Suppressor macrophage treated with lipopolysaccharide for 4 hours (primary cell): ENCODE results near the gene QPCTL.
A peak's percentile ranks its signal among the peaks of the same experiment; 100 is the strongest.
"Not testable (repeated sequence)": the region's sequence is repeated elsewhere in the genome, so short reads cannot be mapped to it uniquely, and the experiment has no call there.

Experiments
- DNase-seq: peaks from one replicate; pipeline ENCODE4 v3.0.0-alpha.2; 2020

Gene QPCTL

DNA sequence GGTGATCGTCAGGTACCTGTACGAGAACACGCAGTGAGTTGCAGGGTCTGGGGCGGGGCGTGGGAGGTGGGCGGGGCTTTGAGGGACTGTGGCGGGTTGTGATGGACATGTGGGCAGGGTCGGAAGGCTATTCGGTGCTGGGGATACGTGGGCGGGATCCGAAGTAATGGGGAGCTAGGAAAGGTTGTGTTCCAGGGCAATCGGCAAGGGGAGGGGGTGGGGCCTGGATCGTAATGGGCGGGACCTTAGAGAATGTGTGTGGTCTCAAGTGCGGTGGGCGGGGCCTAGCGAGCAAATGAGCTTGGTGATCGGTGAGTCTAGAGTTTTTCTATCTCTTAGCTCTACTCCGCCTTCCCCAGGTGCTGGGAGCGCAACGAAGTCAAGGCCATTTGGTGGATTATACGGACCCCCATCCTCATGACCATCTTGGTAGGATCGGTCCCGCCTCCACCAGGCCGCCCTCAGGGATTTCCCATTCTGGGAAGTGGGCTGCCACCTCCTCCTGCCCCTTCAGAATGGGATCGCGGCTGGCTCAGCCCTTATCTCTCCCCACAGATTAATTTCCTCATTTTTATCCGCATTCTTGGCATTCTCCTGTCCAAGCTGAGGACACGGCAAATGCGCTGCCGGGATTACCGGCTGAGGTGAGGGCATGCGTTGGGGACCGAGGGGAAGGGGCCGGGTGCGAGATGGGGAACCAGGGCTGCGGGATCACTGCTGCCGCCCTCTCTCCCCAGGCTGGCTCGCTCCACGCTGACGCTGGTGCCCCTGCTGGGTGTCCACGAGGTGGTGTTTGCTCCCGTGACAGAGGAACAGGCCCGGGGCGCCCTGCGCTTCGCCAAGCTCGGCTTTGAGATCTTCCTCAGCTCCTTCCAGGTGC lies 14.9 kb upstream of the QPCTL start:
- peak; percentile 41 for DNase-seq

DNA sequence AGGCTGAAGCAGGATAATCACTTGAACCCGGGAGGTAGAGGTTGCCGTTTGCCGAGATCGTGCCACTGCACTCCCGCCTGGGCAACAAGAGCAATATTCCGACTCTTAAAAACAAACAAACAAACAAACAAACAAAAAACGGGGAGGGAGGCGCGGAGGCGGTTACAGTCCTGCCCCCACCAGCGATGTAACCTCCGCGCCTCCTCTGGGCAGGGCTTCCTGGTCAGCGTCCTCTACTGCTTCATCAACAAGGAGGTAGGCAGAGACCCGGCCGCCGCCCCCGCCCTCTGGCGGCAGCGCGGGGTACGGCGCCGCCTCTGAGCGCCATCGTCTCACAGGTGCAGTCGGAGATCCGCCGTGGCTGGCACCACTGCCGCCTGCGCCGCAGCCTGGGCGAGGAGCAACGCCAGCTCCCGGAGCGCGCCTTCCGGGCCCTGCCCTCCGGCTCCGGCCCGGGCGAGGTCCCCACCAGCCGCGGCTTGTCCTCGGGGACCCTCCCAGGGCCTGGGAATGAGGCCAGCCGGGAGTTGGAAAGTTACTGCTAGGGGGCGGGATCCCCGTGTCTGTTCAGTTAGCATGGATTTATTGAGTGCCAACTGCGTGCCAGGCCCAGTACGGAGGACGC lies 11.0 kb upstream of the QPCTL start:
- DNase-seq: peak; percentile 81

DNA sequence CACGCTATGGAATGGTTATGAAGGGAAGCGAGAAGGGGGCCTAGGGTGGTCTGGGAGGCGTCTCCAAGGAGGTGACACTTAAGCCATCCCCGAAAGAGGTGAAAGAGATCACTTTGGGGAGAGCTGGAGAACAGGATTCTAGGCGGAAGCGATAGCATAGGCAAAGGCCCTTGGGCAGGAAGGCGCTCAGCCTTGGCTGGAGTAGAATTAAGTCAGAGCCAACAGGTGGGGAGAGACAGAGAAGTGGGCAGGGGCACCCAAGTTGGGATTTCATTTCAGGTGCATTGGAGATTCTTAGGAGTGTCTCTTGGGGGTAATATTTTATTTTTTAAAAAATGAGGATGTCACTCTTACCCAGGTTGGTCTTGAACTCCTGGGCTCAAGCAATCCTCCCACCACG lies 10.3 kb upstream of the QPCTL start:
- no peak for DNase-seq

DNA sequence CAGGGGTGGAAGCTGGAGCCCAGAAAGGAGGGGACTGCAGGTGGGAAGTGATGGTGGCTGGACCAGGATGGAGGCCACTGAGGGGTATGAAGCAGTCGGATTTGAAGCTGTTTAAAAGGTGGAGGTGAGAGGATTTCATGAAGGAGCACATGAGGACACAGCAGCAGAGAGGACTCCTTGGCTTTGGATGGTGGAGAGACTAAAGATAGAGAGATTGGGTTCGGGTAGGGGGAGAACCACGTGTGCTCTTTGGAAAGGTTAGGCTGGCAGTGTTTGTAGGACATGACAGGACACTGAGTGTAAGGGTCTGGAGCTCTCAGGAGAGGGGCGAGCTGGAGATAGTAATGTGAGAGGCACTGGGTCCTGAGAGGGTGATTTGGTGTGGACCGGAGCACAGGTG lies 9.6 kb upstream of the QPCTL start:
- DNase-seq: no peak

DNA sequence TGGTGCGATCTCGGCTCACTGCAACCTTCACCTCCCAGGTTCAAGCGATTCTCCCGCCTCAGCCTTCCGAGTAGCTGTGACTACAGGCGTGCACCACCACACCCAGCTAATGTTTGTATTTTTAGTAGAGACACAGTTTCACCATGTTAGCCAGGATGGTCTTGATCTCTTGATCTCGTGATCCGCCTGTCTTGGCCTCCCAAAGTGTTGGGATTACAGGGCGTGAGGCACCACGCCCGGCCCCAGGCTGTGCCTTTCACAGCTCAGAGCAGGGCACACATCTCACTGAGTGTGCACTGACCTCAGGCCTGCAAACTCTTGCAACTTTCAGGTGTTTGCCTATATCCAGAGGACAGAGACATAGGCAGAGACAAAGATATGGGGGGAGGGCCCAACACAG lies 7.4 kb upstream of the QPCTL start:
- DNase-seq: not testable (repeated sequence)

DNA sequence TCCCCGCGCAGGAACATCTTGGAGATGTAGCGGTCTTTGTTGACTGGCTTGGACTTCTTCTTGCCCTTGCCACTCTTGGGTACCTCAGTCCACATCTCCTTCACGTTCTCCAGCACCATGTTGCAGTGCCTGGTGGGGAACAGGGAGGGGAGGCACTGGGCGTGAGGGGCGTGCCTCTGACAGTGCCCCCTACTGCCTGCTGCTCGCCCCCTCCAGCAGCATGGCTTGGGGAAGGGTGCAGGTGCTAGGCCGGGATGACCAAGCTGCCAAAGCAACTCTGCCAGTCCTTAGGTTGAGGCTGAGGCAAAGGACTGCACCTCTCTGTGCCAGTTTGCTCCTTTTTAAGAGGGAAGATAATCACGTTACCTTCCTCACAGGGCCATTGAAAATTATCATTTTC lies 4.9 kb upstream of the QPCTL start:
- no peak for DNase-seq

DNA sequence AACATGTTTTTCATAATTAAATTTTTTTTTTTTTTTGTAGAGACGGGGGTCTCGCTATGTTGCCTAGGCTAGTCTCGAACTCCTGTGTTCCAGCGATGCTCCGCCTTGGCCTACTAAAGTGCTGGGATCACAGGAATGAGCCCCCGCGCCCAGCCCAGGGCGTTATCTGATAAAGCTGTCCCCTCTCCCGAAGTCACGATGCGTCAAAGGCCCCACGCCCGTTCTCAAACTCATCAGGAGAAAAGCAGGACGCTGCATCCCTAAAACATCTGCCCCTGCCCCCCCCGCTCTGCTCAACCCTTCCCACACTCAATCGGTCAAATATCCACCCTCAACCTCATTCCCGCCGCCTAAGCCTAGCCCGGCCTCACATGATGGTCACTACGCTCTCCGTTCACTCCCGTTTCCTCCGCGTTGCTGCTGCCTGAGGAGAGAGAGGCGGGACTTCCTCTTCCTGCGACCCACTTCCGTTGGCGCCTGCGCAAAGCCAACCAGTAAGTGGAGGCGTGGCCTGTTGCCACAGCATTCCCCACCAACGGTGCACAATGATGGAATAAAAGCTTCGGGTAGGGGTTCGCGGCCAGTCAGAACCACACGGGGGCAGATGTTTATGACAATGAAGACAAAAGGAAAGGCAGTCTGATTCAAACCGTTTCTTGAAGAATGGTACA lies 815 bp upstream of the QPCTL start, which contains the start of gene SNRPD2:
Gene SNRPD2, minus strand, starts transcription at position 438 of the 671 bp plus-strand sequence. Its CDS starts 65 bp downstream, at position 373.
- peak; percentile 97 for DNase-seq

DNA sequence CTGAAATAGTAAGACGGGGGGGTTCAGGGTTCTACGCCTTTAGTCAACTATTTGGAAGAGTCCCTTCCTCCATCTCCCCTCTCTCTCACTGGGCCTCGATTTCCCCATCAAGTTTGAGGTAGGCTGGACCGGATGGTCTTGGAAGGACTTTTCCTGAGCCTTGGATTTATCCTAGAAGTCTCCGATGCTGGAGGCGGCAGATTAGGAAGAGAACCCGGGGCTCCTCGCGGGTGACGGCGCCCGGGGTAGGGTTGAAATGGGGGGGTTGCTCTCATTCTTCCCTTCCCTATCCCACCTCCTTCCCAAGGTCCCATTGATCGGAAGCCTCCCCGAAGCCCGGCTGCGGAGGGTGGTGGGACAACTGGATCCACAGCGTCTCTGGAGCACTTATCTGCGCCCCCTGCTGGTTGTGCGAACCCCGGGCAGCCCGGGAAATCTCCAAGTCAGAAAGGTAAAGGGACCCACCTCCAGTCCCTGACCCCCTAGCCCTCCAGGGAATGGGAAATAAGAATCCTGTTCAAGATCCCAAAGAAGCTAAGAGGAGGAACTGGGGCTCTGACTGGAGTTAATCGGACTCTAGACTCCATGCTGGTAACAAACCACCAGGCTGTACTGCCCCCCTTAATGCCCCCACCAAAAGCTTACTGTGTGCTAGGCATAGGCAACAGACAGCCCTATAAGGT lies 781 bp downstream of the QPCTL start:
- peak; percentile 86 for DNase-seq

DNA sequence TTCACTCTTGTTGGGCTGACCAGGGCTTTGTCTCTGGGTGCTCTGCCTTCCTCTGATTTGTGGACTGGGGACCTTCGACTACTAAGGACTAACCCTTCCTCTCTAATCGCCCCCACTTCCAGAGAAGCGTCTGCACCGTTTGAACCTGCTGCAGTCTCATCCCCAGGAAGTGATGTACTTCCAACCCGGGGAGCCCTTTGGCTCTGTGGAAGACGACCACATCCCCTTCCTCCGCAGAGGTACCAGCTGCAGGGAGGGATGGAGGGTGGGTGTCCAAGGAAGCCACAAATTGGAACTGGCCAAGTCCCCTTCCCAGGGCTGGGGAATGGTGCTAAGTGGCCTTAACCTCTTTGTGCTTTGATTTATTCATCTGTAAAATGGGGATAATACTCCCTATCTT lies 9.2 kb downstream of the QPCTL start:
- no peak for DNase-seq

DNA sequence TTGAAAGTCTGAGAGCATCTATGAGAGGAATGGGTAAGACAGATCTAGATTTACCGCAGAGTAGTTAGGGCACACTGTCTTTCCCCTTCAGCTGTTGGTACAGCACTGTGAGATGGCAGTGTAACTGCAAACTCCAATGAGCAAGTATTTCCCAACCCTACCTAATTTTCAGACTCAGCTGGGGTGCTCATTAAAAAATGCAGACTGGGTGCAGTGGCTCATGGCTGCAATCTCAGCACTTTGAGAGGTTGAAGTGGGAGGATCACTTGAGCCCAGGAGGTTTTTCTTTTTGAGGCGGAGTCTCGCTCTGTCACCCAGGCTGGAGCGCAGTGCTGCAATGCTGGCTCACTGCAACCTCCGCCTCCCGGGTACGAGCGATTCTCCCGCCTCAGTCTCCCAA lies 12.6 kb downstream of the QPCTL start:
- no peak for DNase-seq

DNA sequence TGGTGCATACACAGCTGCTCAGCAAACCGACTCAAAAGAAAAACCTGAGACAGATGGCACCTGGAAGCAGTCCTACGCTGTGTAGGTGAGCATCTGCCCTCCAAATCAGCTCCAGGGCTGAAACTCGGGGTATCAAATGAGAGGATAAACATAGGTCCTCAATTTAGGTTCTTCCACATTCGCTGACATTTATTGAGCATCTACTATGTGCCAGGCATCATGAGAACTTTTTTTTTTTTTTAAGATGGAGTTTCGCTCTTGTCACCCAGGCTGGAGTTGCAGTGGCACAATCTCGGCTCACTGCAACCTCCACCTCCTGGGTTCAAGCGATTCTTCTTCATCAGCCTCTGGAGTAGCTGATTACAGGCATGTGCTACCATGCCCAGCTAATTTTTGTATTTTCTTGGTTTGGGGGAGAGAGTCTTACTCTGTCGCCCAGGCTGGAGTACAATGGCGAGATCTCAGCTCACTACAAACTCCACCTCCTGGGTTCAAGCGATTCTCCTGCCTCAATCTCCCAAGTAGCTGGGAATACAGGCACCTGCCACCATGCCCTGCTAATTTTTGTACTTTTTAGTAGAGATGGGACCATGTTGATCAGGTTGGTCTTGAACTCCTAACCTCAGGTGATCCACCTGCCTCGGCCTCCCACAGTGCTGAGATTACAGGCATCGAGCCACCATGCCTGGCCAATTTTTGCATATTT lies 13.4 kb downstream of the QPCTL start:
- no peak for DNase-seq

DNA sequence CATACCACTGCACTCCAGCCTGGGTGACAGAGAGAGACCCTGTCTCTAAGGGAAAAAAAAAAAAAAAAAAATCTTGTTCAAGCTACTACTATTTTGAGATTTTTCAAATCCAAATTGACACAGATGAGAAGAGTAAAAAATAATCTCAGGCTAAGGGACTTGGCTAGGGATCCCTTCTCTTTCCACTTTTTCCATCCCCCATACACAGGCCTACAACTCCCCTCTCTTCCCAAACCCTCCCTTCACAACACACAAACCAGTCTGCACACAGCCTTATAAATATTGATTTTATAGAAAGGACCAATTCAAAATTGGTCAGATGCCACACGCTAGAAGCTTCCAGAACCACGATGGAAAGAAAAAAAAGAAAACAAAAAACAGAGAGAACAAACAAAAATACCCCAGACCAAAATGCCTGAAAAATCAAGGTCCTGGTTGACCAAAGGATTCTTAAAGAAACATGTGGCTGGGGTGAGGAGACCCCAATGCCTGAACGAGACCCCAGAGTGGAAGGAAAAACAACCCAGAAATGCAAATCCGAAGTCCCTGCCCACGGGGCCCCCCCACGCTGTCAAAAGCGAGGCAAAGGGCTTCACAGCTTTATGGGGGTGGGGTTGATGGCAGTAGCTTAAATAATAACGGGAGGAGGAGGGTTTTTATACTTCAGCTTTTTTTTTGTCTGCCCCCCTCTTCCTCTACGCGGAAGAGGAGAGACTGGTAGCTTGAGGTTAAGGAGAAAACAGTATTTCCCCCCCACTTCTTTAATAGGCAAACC lies 18.1 kb downstream of the QPCTL start:
- DNase-seq: no peak

DNA sequence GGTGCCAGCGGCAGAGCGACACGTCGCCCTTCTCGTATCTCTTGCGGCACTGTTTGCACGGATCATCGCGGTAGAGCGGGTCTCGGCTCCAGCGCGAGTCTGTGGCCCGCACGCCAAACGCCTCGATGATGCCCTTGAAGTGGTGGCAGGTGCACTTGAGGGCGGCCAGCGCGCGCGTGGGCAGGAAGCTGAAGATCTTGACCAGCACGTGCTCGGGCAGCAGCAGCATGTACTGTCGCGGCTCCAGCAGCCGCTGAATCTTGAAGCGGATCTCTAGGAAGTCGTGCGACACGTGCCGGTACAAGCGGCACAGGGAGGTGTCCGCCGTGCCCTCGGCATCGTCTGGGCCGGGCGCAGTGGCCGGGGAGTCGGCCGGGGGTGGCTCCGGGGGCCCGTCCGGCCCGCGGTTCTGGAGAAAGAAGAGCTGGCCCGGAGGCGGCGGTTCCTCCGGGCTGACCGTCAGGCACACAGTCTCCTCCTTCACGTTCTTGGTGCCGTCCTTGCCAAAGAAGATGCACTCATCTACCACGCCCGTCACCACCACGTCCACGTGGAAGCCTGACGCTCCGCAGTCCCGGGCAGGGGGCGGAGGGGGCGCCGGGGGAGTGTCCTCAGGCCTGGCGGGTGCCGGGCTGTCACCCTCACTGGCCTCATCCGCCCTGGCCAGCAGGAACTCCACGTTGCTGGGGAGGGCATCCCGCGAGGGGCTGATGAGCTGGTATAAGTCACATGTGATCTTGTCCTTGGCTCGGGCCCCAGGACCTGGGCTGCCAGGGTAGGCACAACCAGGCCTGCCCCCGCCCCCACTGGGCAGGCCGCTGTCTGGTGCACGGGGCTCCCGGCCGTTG lies 19.6 kb downstream of the QPCTL start:
- DNase-seq: no peak

DNA sequence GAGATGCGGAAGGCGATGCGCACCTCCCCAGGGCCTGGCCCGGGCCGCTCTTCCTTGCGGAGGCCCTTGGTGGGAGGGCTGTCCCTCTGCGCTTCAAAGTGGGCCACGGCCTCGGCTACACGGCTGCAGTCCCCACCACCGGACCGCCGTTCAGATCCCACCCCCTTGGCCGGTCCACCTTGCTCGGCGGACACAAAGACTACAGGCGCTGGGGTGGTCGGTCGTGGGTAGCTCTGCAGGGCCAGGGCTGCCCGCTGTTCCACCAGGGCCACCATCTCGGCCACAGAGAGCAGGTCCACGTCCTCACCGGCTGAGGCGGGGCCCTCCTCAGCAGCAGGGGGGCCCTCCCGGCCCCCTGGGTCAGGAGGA lies 20.2 kb downstream of the QPCTL start:
- DNase-seq: no peak

DNA sequence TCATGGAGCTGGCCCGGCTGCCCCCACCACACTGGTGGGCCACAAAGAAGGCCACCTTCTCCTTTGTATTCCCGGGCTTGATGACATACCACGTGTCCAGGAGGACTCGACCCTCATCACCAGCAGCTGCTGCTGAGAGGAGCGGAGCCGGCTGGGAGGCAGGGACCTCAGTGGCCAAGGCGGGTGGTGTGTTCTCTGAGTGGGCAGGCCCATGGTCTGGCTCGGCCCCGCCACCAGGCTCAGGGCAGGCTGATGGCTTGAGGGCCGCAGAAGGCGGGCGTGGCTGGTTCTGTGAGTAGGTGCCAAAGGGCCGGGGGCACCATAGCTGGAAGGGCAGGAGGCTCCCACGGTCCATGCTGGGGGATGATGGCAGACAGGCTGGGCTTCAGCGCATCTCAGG lies 20.7 kb downstream of the QPCTL start:
- DNase-seq: no peak

DNA sequence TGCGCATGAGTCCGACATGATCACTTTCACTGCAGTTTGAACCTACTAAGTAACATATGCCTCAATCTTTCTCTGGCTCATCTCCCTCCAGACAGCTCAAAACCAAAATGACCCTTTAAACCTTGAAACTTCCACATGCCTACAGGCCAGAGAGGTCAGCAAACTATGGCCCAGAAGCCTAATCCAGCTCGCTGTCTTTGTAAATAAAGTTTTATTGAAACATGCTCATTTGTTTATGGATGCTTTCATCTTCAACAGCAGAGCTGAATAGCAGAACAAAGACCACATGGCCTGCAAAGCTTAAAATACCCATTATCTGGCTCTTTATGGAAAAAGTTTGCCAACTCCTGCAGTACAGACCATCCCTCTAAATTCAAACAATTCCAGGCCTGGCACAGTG lies 22.7 kb downstream of the QPCTL start:
- no peak for DNase-seq

DNA sequence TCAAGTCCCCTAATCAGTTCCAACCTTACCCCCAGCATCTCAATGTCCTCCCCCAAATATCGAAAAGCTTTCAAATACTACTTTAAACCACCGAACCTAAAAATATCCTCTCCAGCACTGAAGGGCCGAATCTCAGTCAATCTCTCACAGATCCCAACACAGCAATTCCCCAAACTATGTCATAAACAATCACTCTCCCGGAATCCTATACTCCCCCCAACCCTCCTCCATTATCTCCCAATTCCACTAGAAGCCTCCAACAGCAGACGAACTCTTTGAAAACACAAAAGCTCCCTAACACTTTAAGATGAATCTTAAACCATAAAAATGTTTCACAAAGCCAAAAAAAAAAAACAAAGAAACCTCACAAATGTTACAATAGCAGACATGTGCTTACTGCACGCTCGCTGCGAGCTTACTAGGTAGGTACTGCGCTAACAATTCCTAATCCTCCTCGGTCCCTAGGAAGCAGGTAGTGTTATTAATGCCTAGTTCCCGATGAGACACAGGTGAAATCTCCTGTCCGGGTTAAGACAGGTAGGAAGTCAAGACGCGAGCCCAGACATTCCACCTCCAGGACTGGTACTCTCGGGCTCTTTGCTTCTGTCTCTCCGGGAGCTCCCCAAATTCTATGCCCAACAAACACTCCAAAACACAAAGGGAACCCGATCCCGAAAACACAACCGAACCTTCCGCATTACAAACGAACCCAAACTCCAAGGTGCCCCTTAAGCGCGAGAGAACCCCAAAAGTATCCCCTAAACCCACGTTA lies 24.1 kb downstream of the QPCTL start:
- DNase-seq: no peak

DNA sequence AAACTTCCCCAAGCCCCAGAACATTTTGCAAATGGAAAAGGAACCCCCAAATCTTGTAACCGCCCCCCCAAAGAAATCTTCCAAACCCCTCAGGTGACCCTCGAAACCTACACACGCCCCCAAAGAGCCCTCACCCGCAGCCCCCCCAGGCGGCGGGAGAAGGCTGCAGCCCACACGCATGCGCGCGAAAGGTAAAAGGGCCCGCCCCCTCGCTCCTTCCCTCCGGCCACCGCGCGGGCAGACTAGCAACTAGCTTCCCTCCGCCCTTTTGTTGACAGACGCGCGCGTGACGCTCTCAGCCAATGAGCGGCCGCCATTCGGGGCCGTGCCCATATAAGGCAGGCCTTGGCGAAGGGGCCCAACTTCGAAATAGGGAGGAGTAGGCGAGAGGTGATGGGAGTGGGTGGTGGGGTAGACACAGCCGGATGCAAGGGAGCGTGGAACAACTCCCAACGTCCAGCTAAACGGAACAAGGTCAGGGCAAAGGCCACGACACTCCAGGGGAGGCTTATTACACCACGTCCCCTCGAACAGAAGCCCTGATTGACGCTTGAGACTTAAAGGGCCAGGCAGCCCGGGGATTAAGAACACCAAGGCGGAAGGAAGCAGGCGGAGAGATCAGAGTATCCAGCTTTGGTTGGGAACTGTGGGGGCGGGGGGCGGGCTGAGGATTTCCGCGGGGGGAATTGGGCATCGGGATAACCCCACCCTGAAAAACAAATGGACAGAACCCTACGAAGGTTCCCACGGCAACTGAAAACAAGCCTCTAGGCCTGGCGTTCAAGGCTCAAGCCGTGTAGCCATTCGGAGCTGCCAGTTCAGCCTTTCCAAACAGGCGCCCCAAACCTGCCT lies 24.9 kb downstream of the QPCTL start:
- peak; percentile 100 for DNase-seq
